ENCODE measurements around the gene KIF21A. TPM values are rescaled to one million over a fixed set of nuclear protein-coding genes. Genes with fewer than 3 reads are reported as not detected.

Gene KIF21A
- total and polyA plus RNA-seq, 2 donors (not counting 3 experiments of a cell fraction or from before 2014, with no cell fraction given), result 1.8 to 10.1 TPM

- Histone ChIP-seq H2AFZ (ENCODE audit: low read depth, low read length) (no peak overlapping the region), H3K4me1 (ENCODE audit: control insufficient read depth, extremely low read depth, insufficient read depth, low read length) (no peaks in the 10 kb centered on the region), H3K4me2 (ENCODE audit: insufficient read depth, low read length) (no peak overlapping the region), H3K79me2 (ENCODE audit: control insufficient read depth, insufficient read depth, low read length) (no peaks in the 10 kb centered on the region), H4K20me1 (replicated peaks; ENCODE audit: control insufficient read depth, extremely low read depth, insufficient read depth, low read length) (no peaks in the 10 kb centered on the region), H3K9ac (replicated peaks; ENCODE audit: extremely low read depth, insufficient read depth, low read length) (no peak overlapping the region), H3K27me3 (ENCODE audit: control insufficient read depth in 2 of 2, insufficient read depth in 2 of 2, low read length in 2 of 2) (peaks cover 7 to 9% of the 10 kb centered on the region in 2 experiments), H3K36me3 (ENCODE audit: control insufficient read depth in 2 of 2, extremely low read depth in 1 of 2, insufficient read depth in 2 of 2, low read length in 2 of 2) (no peaks in the 10 kb centered on the region), H3K9me1 (replicated peaks; ENCODE audit: control insufficient read depth, extremely low read depth, insufficient read depth, low read length) (no peaks in the 10 kb centered on the region), H3K9me3 (replicated peaks; ENCODE audit: control insufficient read depth, insufficient read depth, low read length) (no peaks in the 10 kb centered on the region), H3K4me3 (replicated peaks in 1 of 3; ENCODE audit: insufficient read depth in 1 of 3, low read depth in 1 of 3, low read length in 3 of 3) (no peak overlapping the region), H3K27ac (ENCODE audit: insufficient read depth, low read depth, low read length) (no peak overlapping the region)
- FAIRE-seq (peak; percentile 50), DNase-seq (ENCODE audit: low read depth, low spot score) (peak; percentile 67)
- no peak for TF ChIP-seq GATA2 (IDR thresholded peaks at IDR 0.05; ENCODE audit: insufficient read depth, insufficient read length, low read depth, low read length)
- TF ChIP-seq, protein P1, sequence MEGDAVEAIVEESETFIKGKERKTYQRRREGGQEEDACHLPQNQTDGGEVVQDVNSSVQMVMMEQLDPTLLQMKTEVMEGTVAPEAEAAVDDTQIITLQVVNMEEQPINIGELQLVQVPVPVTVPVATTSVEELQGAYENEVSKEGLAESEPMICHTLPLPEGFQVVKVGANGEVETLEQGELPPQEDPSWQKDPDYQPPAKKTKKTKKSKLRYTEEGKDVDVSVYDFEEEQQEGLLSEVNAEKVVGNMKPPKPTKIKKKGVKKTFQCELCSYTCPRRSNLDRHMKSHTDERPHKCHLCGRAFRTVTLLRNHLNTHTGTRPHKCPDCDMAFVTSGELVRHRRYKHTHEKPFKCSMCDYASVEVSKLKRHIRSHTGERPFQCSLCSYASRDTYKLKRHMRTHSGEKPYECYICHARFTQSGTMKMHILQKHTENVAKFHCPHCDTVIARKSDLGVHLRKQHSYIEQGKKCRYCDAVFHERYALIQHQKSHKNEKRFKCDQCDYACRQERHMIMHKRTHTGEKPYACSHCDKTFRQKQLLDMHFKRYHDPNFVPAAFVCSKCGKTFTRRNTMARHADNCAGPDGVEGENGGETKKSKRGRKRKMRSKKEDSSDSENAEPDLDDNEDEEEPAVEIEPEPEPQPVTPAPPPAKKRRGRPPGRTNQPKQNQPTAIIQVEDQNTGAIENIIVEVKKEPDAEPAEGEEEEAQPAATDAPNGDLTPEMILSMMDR (IDR thresholded peaks at IDR 0.05; ENCODE audit: extremely low read depth in 1 of 2, insufficient read depth in 1 of 2, low read depth in 1 of 2, low read length in 2 of 2), result peak; percentile 57 to 67
- dilution Hi-C loops (cut with MboI; ENCODE audit: extremely low pct_ligation_motif_present, low sequenced_read_pairs) (no loop called here), intact Hi-C loops (cut with micrococcal nuclease) (loop anchor here (1.0 to 5.0 kb wide), 7 partner anchors 128 to 1136 kb away; partner anchors contain the start of gene CPNE8)
- ChIA-PET POLR2A (no interaction called here), CTCF (interaction anchor here (0.6 to 7.3 kb wide), 44 partner anchors 9 to 1134 kb away, joined by 3 to 302 read pairs (median 4); partner anchors contain the start of genes ALG10B and CPNE8)
- BruUV-seq (replicated peaks), result no TSS peak
Measured at GRCh38 chr12:39272871-39273655, 169.9 kb downstream of the KIF21A start.

- DNase-seq (ENCODE audit: low read depth, low spot score) (no peak), FAIRE-seq (no peak)
- dilution Hi-C loops (cut with MboI; ENCODE audit: extremely low pct_ligation_motif_present, low sequenced_read_pairs), result no loop called here
Measured at GRCh38 chr12:39269492-39269891, 173.4 kb downstream of the KIF21A start.

More at GRCh38 chr12:39269492-39269891, 173.4 kb downstream of the KIF21A start:
- no peaks in the 10 kb centered on the region for H3K9me3 ChIP-seq (replicated peaks; ENCODE audit: control insufficient read depth, insufficient read depth, low read length)
- TF ChIP-seq GATA2 (IDR thresholded peaks at IDR 0.05; ENCODE audit: insufficient read depth, insufficient read length, low read depth, low read length) (no peak), POLR2A (IDR thresholded peaks at IDR 0.05; ENCODE audit: low read depth, low read length) (no peak), MAX (IDR thresholded peaks at IDR 0.05; ENCODE audit: insufficient read depth, insufficient read length) (no peak), POLR2AphosphoS5 (IDR thresholded peaks at IDR 0.05; ENCODE audit: insufficient read depth, low read depth, low read length) (no peak), FOS (IDR thresholded peaks at IDR 0.05; ENCODE audit: borderline replicate concordance, insufficient read depth, low read length) (no peak), EZH2 (IDR thresholded peaks at IDR 0.05; ENCODE audit: borderline replicate concordance, low read depth, low read length, severe bottlenecking) (no peak), JUN (IDR thresholded peaks at IDR 0.05; ENCODE audit: borderline replicate concordance, insufficient read depth, insufficient read length, low read depth) (no peak)
- TF ChIP-seq, protein P1 (IDR thresholded peaks at IDR 0.05; ENCODE audit: extremely low read depth in 1 of 2, insufficient read depth in 1 of 2, low read depth in 1 of 2, low read length in 2 of 2), result no peak
- intact Hi-C loops (cut with micrococcal nuclease), result no loop called here
- H3K9ac ChIP-seq (replicated peaks; ENCODE audit: extremely low read depth, insufficient read depth, low read length), result no peak overlapping the region
- no TSS peak for BruUV-seq (replicated peaks)
- no peak overlapping the region for H2AFZ ChIP-seq (ENCODE audit: low read depth, low read length)
- H3K9me1 ChIP-seq (replicated peaks; ENCODE audit: control insufficient read depth, extremely low read depth, insufficient read depth, low read length), result no peaks in the 10 kb centered on the region
- no peak overlapping the region for H3K4me3 ChIP-seq (replicated peaks in 1 of 3; ENCODE audit: insufficient read depth in 1 of 3, low read depth in 1 of 3, low read length in 3 of 3)
- H3K4me1 ChIP-seq (ENCODE audit: control insufficient read depth, extremely low read depth, insufficient read depth, low read length), result no peaks in the 10 kb centered on the region
- no peaks in the 10 kb centered on the region for H3K36me3 ChIP-seq (ENCODE audit: control insufficient read depth in 2 of 2, extremely low read depth in 1 of 2, insufficient read depth in 2 of 2, low read length in 2 of 2)
- H4K20me1 ChIP-seq (replicated peaks; ENCODE audit: control insufficient read depth, extremely low read depth, insufficient read depth, low read length), result no peaks in the 10 kb centered on the region
- H3K4me2 ChIP-seq (ENCODE audit: insufficient read depth, low read length), result no peak overlapping the region
- H3K27ac ChIP-seq (ENCODE audit: insufficient read depth, low read depth, low read length), result no peak overlapping the region
- POLR2A ChIA-PET, result no interaction called here
- peaks cover 7 to 9% of the 10 kb centered on the region in 2 experiments for H3K27me3 ChIP-seq (ENCODE audit: control insufficient read depth in 2 of 2, insufficient read depth in 2 of 2, low read length in 2 of 2)
- no peaks in the 10 kb centered on the region for H3K79me2 ChIP-seq (ENCODE audit: control insufficient read depth, insufficient read depth, low read length)
- CTCF ChIA-PET, result interaction anchor here (1.1 to 7.3 kb wide), 2 partner anchors 166 to 350 kb away, joined by 3 to 302 read pairs; no protein-coding TSS in a partner anchor

All from endothelial cell of umbilical vein (primary cell).